Activated CD4-positive, alpha-beta T cell treated with anti-CD3 and anti-CD28 coated beads, Interleukin-2, amount 10 ng/mL, durations not matched to agents 7 days and 5 days (primary cell): Measurements from ENCODE around the gene TSKU. TPM values are rescaled to one million over a fixed set of nuclear protein-coding genes. Genes with fewer than 3 reads are reported as not detected.

Experiments used
- CTCF ChIA-PET: fragments of 350-600 bp; sonication (Branson Sonifier 250); formaldehyde crosslinking; loops from one replicate; lab custom pipeline; 2021; ENCODE audit warnings: antibody characterized with exemption; lab: Charles Lee
- POLR2A ChIA-PET: fragments of 350-600 bp; sonication (Branson Sonifier 250); formaldehyde crosslinking; loops from one replicate; lab custom pipeline; 2021; ENCODE audit warnings: antibody characterized with exemption; lab: Charles Lee
- DNase-seq: peaks from one replicate; pipeline ENCODE4 v3.0.0-alpha.2; 2020
- H3K27ac Mint-ChIP-seq: one replicate; pipeline ENCODE4 v1.8.0; 2021; ENCODE audit warnings: mild to moderate bottlenecking, moderate library complexity, mixed read lengths
- H3K27me3 Mint-ChIP-seq: one replicate; pipeline ENCODE4 v1.8.0; 2021; ENCODE audit warnings: mixed read lengths
- H3K36me3 Mint-ChIP-seq: one replicate; pipeline ENCODE4 v1.8.0; 2021; ENCODE audit warnings: low read depth, mixed read lengths
- H3K4me1 Mint-ChIP-seq: one replicate; pipeline ENCODE4 v1.8.0; 2021; ENCODE audit warnings: mixed read lengths
- H3K4me3 Mint-ChIP-seq: one replicate; pipeline ENCODE4 v1.8.0; 2021; ENCODE audit warnings: mild to moderate bottlenecking, moderate library complexity, mixed read lengths
- H3K9me3 Mint-ChIP-seq: one replicate; pipeline ENCODE4 v1.8.0; 2021; ENCODE audit warnings: mixed read lengths
- total RNA-seq, 2 experiments: library from RNA; stranded (reverse); gene quantifications; one replicate each; pipeline ENCODE4 v1.2.3, GENCODE V29; 2021

The TSKU gene
- total RNA-seq, 2 experiments from 2014 or later: 0.99 to 1.3 TPM

DNA sequence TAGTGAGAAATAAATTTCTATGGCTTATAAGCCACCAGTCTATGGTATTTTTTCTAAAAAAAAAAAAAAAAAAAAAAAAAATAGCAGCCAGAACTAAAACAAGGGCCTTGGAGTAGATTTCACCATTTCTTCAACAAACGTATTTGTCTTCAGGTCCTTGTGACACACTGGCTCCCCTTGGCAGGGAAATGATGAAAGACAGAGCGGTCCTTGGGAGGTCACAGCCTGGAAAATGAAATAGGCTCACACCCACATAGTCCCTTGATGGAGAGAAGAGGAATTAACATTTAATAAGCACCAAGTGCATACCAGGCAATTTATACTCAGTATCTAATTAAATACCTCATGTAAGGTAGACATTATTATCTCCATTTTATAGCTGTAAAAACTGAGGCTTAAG lies 51.9 kb downstream of the TSKU start:
- no peaks in the 10 kb centered on the region for H3K36me3 Mint-ChIP-seq
- H3K4me1 Mint-ChIP-seq: no peaks in the 10 kb centered on the region
- H3K4me3 Mint-ChIP-seq: no peak overlapping the region
- no peak for DNase-seq
- POLR2A ChIA-PET: no interaction called here
- no peak overlapping the region for H3K27ac Mint-ChIP-seq
- CTCF ChIA-PET: no interaction called here
- H3K9me3 Mint-ChIP-seq: no peaks in the 10 kb centered on the region
- peaks cover 19% of the 10 kb centered on the region for H3K27me3 Mint-ChIP-seq

DNA sequence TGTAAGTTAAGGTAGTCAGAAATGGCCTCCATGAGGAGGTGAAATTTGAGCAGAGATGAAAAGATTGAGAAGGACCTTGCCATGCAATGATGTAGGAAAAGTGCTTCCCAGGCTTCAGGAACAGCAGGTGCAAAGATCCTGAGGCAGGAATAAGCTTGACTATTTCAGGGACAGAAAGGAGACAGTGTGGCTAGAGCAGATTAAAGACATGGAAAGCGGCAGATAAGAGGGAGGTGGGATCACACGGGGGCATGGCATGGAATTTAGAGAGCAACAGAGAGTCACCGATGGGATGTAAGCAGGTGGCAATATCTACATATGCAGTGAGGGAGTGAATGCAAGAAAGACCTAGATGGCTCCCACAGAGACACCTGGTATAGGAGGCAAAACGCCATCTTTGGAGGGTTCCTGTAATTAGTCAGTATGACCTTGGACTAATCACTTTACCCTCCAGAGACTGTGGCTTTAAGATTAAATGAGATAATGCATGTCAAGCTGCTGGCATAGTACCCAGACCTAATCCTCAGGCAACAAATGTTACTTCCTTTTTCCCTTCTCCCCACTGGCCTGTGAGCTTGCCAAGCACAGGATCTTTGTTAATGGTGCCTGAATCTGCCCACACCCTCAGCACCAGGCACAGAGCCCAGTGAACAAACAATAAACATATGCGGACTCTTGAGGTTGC lies 52.9 kb downstream of the TSKU start:
- ChIA-PET CTCF (no interaction called here), POLR2A (no interaction called here)
- Mint-ChIP-seq H3K4me1 (no peaks in the 10 kb centered on the region), H3K9me3 (no peaks in the 10 kb centered on the region), H3K27me3 (peaks cover 22% of the 10 kb centered on the region), H3K36me3 (no peaks in the 10 kb centered on the region), H3K4me3 (no peak overlapping the region), H3K27ac (no peak overlapping the region)
- no peak for DNase-seq

DNA sequence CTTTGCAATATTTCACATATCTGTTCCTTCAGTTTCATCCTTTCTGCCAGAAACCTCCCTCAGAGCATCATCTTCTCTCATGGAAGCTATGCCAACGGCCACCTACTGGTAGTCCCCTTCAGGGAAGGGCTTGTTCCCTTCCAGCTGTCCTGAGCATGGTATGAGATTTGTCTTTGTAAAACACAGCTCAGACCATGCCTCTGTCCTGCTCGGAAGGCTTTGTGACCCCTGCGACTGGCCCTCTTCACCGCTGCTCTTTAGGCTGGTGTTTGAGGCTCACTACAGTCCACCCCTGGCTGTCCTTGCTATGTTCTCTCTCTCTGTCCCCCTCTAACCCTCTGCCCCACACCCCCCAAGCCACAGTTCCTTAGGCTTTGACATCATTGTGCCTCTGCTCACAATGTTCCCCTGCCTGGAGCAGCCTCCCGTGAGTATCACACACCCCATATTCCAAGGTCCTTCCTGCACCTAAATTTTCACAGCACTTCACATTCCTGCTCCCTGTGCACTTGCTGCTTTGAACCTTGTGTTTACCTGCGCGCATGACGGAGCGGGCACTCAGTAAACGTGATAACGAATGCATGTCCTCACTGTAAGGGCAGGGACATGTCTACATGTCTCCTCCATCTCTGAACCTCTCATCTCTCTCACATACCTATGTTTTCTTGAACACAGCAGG lies 53.6 kb downstream of the TSKU start:
- H3K4me3 Mint-ChIP-seq: no peak overlapping the region
- peaks cover 25% of the 10 kb centered on the region for H3K27me3 Mint-ChIP-seq
- H3K9me3 Mint-ChIP-seq: no peaks in the 10 kb centered on the region
- H3K36me3 Mint-ChIP-seq: no peaks in the 10 kb centered on the region
- no peak overlapping the region for H3K27ac Mint-ChIP-seq
- H3K4me1 Mint-ChIP-seq: no peaks in the 10 kb centered on the region
- DNase-seq: no peak
- ChIA-PET CTCF (interaction anchor here (0.6 kb wide), 1 partner anchor 18 kb away, joined by 4 read pairs; no protein-coding TSS in a partner anchor), POLR2A (no interaction called here)

DNA sequence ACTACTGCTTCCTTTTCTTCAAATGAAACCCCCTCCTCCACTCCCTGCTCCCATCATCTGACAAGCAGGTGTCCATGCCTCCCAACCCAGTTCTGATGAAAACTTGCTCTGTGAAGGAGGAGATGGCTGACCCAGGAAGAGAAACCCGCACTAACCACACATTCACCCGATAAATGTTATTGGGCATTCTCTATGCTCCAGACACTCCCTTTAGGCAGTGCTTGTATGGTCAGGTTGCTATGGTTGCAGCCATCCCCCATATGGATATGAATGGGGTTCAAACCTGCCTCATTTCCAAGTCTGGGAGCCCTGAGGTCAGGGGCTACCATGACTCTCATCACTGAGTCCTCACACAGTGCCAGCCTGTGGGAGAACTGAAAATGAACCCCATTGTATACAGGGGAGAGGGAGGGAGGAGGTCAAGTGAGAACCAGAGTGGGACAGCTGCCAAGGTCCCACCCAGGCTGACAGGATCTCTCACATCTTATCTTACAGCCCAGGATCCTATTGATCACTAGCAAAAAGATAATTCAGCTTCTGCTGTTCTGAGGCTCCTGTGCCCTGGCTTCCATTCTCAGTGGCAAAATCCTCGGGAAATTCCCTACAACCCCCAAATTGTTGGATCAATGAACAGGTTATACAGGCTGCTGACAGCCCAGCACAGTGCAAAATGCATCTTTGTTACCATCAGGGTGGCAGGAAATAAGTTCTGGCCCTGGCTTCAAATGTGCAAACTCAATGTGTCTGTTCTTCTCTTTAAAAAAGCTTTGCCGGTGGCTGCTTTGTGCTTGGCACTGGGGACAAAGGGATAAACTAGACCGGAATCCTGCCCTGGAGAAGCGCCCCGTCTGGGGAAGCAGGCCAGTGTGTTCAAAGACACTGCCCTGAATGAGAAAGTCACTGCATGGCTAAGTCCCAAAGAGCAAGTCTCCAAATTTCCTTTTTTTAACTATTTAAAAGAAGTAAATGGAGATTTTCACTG lies 54.8 kb downstream of the TSKU start:
- Mint-ChIP-seq H3K27ac (no peak overlapping the region), H3K4me3 (no peak overlapping the region), H3K27me3 (peaks cover 32% of the 10 kb centered on the region), H3K9me3 (no peaks in the 10 kb centered on the region), H3K36me3 (no peaks in the 10 kb centered on the region), H3K4me1 (no peaks in the 10 kb centered on the region)
- DNase-seq: no peak
- POLR2A ChIA-PET: no interaction called here
- CTCF ChIA-PET: no interaction called here

DNA sequence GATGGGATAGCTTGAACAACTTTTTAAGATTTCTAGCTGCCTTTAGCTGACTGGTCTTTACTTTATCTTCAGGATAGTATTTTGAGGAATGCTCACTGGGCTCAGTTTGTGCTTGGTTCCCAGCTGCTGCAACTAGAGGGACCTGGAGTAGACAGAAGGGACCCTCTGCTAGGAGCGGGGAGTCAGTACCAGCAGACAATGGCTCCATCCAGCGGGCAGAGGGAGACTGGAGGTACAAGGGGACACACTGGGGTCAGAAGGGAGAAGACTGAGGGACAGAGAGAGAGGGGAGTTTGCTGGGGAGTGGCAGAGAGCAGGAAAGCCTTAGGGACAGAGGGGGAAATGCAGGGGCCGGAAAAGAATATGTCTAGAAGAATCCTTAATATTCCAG lies 55.5 kb downstream of the TSKU start:
- Mint-ChIP-seq H3K4me3 (no peak overlapping the region), H3K27me3 (peaks cover 33% of the 10 kb centered on the region), H3K36me3 (no peaks in the 10 kb centered on the region), H3K4me1 (no peaks in the 10 kb centered on the region), H3K9me3 (no peaks in the 10 kb centered on the region), H3K27ac (no peak overlapping the region)
- DNase-seq: no peak
- POLR2A ChIA-PET: no interaction called here
- CTCF ChIA-PET: no interaction called here

DNA sequence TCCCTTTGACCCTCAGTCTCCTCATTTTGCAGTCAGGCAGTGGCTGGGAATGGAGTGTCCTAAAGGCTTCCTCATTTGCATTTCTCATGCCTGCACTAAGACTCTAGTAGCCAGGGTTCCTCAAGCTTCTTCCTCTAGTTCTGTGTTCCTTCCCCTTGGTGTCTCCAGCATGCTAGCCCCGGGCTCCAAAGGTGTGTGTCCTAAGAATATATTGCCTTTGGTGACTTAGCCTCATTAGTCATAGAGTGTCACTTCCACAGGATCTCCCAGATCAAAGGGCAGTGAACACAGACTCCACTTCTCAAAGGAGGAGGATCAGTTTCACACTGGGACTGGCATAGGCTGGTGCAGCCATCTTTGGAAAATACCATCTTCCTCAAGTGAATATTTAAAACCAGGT lies 56.2 kb downstream of the TSKU start:
- DNase-seq: no peak
- no peaks in the 10 kb centered on the region for H3K4me1 Mint-ChIP-seq
- no peaks in the 10 kb centered on the region for H3K9me3 Mint-ChIP-seq
- ChIA-PET CTCF (no interaction called here), POLR2A (no interaction called here)
- peaks cover 32% of the 10 kb centered on the region for H3K27me3 Mint-ChIP-seq
- no peaks in the 10 kb centered on the region for H3K36me3 Mint-ChIP-seq
- no peak overlapping the region for H3K4me3 Mint-ChIP-seq
- H3K27ac Mint-ChIP-seq: no peak overlapping the region

DNA sequence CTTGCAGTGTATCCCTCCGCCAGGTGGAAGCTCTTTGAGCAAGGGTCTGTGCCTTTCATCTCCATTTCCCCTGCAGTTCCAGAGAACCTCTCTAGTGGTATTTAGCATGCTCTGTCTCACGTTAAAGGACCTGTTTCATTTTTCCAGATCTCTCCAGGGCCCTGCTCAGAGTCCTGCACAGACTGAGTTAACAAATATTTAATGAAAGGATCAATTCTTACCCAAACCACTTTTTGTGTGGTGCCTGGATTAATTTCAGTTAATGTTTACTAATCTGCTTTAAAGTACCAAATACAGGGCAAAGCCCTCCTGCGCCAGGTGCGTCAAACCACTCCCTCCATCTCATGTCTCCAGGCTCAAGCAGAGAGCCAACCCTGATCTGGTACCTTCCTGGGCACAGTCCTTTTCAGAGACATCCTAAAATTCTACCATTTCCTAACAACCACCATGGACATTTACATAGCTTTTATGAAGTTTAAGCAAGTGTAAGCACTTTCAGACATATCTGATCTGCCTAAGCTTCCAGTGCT lies 58.8 kb downstream of the TSKU start:
- H3K4me3 Mint-ChIP-seq: no peak overlapping the region
- no peaks in the 10 kb centered on the region for H3K4me1 Mint-ChIP-seq
- peaks cover 35% of the 10 kb centered on the region for H3K27me3 Mint-ChIP-seq
- no peak overlapping the region for H3K27ac Mint-ChIP-seq
- no peaks in the 10 kb centered on the region for H3K9me3 Mint-ChIP-seq
- CTCF ChIA-PET: no interaction called here
- no peaks in the 10 kb centered on the region for H3K36me3 Mint-ChIP-seq
- POLR2A ChIA-PET: no interaction called here
- DNase-seq: no peak

DNA sequence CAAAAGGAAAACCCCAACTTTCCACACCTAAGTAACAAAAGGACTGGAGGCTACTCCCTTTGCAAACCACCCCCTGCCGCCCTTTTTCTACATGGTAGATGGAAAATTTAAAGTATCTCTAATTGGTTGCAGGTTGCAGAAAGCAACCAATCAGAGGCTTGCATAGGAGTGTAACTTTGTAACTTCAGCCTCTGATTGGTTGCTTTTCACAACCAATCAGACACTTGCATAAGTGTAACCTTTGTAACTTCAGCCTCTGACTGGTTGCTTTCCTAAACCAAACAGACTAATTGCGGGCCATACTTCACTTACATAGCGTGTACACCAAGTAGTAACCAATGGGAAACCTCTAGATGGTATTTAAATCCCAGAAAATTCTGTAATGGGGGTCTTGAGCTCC lies 60.8 kb downstream of the TSKU start:
- Mint-ChIP-seq H3K36me3 (no peaks in the 10 kb centered on the region), H3K4me3 (no peak overlapping the region), H3K27me3 (peaks cover 36% of the 10 kb centered on the region), H3K9me3 (no peaks in the 10 kb centered on the region), H3K27ac (no peak overlapping the region), H3K4me1 (no peaks in the 10 kb centered on the region)
- DNase-seq: no peak
- CTCF ChIA-PET: no interaction called here
- POLR2A ChIA-PET: no interaction called here

DNA sequence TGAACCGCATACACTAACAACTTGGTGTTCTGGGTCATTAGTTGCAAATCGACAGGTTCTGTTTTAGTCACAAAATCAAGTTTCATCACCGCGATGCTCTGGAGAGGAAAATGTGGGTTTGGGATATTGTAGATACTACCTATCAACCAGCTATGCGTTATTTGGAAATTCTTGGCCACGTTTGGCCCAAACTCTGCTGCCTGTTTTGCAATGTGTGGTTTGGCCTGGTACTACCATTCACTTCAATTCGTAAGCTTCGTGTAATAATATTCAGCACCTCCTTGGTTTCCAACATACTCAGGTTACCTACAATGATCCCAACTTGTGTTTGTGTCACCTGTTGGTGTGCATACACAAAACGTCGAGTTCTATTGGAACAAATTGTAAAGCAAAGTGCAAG lies 61.4 kb downstream of the TSKU start:
- H3K4me3 Mint-ChIP-seq: no peak overlapping the region
- no peak for DNase-seq
- H3K36me3 Mint-ChIP-seq: no peaks in the 10 kb centered on the region
- H3K9me3 Mint-ChIP-seq: no peaks in the 10 kb centered on the region
- ChIA-PET CTCF (no interaction called here), POLR2A (no interaction called here)
- H3K27me3 Mint-ChIP-seq: peaks cover 34% of the 10 kb centered on the region
- no peak overlapping the region for H3K27ac Mint-ChIP-seq
- H3K4me1 Mint-ChIP-seq: no peaks in the 10 kb centered on the region

DNA sequence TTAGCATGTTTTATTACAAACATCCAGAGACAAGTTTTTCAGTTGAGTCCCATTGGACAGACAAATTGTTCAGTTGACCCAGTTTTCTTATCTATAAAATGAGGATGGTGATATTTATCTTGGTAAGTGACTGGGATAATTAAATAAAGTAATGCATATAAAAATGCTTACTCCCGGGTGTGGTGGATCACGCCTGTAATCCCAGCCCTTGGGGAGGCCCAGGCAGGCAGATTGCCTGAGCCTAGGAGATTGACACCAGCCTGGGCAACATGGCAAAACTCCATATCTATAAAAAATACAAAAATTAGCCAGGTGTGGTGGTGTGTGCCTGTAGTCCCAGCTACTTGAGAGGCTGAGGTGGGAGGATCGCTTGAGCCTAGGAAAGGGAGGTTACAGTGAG lies 61.9 kb downstream of the TSKU start:
- H3K27me3 Mint-ChIP-seq: peaks cover 31% of the 10 kb centered on the region
- ChIA-PET CTCF (no interaction called here), POLR2A (no interaction called here)
- H3K4me3 Mint-ChIP-seq: no peak overlapping the region
- H3K4me1 Mint-ChIP-seq: no peaks in the 10 kb centered on the region
- H3K36me3 Mint-ChIP-seq: no peaks in the 10 kb centered on the region
- no peak for DNase-seq
- H3K27ac Mint-ChIP-seq: no peak overlapping the region
- H3K9me3 Mint-ChIP-seq: no peaks in the 10 kb centered on the region

DNA sequence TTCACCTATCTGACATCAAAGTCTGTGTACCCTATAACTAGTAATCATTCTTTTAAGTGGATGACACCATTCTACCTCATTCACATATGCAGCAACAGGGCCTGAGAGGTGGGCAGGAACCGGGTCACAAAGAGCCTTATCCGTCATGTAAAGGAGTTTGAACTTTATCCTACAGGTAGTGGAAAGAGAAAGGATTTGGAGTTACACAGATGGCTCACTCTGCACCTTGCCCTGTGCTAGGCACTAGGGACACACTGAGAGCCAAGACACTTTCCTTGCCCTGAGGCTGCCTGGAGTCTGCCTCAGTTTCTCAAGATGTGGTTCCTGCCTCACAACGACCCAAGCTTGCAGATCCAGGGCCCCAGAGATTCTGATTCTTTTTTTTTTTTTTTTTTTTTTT lies 63.3 kb downstream of the TSKU start:
- CTCF ChIA-PET: no interaction called here
- Mint-ChIP-seq H3K27ac (no peak overlapping the region), H3K27me3 (peaks cover 26% of the 10 kb centered on the region)

More for the DNA sequence above, 63.3 kb downstream of the TSKU start:
- H3K36me3 Mint-ChIP-seq: no peaks in the 10 kb centered on the region
- no peaks in the 10 kb centered on the region for H3K9me3 Mint-ChIP-seq
- no peak for DNase-seq
- POLR2A ChIA-PET: no interaction called here
- no peaks in the 10 kb centered on the region for H3K4me1 Mint-ChIP-seq
- H3K4me3 Mint-ChIP-seq: no peak overlapping the region
